HG03159 (cell line): ENCODE results near the gene PPY.
"Not testable (repeated sequence)": the region's sequence is repeated elsewhere in the genome, so short reads cannot be mapped to it uniquely, and the experiment has no call there.

Experiments
- ATAC-seq: cut with Tn5 transposase; IDR thresholded peaks from one replicate; pipeline ENCODE4 v1.9.1; 2021; ENCODE audit warnings: mild to moderate bottlenecking, moderate library complexity; ENCODE audit not compliant: unreplicated experiment

Gene PPY

DNA sequence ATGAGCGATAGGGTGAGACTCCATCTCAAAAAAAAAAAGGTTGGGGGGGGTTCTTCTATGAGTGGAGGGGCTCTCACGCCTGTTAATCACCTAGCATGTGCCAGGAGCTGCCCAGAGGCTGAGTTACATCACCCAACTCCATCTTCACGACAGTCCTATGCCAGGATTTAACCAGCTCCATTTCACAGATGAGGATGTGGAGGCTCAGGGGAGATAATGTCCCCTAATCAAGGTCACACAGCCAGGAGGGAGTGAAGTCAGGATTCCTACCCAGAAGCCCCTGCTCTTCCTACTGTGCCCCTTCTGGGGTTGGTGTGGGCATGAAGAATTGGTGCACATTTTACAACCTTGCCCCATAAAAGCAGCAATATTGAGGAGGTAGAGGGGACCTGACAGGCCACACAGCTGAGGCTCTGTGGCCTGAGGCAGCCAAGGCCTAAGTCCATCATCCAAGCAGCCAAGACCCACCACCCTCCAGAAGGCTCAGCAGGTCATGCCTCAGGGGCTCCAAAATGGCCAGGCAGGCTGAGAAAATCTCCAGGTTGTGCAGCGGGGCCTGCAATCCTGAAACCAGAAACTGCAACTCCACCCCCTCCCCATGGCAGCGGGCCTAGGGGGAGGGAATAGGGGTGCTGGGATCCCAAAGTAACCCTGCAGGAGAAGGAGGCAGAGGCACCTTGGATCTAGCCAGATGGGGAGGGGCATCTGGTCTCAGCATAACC lies 6.9 kb downstream of the PPY start:
- ATAC-seq, result no peak

DNA sequence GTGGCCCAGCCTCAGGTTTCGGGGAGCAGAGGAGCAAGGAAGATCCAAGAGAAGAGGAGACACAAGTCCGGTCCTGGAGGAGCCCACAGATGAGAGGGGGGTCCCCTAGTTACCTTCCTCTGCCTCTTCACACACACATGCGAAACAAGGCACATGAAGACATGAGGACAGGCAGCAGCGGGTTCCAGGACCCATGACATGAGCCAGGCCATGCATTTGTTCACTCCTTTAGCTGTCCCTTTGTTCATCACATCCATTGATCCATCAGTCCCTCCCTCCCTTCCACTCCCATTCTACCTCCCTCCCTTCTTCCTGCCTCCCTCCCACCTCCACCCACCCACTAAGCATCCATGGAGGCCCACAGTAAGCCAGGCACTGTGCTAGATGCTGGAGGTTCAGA lies 9.4 kb downstream of the PPY start:
- ATAC-seq, result no peak

DNA sequence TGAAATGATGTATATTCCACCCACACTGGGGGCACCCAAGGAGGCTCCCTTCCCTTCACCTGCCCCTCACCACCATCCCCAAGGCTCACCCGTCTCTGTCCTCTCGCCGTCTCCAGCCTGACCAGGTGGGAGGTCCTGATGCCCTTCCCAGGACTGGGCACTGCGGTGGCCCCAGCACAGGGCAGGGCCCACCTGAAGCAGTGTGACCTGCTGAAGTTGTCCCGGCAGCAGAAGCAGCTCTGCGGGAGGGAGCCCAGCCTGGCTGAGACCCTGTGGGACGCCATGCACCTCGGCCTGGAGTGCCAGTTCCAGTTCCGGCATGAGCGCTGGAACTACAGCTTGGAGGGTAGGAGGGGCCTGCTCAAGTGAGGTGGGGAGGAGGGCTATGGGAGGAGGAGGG lies 9.9 kb downstream of the PPY start:
- no peak for ATAC-seq

DNA sequence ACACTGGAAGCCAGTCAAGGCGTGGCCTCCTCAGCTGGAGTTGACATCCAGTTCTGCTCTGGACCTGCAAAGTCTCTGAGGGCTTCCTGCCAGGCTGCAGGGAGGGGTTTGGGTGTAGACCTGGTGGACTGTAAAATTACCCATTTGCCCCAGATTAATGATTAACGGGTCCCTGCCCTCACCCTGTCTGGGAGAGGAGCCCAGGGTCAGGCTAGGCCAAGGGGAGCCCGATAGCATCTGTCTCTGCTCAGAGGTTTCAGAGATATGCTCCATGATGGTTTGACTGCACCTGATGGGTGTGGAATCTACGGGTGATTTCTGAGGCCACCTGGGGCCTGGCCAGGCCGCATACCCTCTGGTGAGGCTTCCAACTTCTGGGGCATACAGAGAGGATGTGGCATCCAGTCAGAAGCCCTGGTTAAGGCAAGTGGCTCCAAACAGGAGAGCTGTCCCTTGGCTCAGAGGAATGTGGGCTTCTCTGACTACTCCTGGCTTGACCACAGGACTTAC lies 11.2 kb downstream of the PPY start:
- no peak for ATAC-seq

DNA sequence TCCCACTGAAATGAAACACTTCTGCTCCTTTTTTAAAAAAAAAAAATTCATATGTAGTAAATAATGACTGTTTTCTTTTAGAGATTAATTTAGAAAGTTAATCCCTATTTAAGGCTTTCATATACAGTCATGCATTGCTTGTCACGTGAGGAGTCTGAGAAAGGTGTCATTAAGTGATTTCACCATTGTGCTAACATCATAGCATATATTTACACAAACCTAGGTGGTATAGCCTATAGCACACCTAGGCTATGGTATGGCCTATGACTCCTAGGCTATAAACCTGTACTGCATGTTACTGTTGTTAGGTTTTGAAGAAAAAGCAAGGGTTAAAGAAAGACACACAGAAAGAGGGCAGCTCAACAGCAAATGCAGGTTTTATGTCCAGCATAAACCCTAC lies 13.7 kb downstream of the PPY start:
- ATAC-seq, result no peak

DNA sequence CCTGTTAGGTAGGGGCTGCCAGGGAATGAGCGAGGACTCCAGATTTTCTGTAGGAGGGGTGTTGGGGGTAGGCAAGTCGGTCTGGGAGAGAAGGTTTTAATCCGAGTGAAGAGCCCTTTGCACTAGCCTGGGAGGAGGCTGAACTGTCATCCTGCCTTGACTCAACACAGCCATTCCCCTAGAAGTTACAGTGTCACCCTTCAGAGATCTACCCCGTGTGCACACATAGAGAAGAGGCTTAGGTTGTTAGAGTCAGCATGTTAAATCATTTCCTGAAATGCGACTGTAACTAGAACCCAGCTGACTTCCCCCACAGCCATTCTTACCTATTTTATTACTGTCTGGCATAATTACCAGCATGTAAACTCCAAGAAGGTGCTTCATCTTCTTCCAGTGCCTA lies 14.3 kb downstream of the PPY start:
- not testable (repeated sequence) for ATAC-seq

DNA sequence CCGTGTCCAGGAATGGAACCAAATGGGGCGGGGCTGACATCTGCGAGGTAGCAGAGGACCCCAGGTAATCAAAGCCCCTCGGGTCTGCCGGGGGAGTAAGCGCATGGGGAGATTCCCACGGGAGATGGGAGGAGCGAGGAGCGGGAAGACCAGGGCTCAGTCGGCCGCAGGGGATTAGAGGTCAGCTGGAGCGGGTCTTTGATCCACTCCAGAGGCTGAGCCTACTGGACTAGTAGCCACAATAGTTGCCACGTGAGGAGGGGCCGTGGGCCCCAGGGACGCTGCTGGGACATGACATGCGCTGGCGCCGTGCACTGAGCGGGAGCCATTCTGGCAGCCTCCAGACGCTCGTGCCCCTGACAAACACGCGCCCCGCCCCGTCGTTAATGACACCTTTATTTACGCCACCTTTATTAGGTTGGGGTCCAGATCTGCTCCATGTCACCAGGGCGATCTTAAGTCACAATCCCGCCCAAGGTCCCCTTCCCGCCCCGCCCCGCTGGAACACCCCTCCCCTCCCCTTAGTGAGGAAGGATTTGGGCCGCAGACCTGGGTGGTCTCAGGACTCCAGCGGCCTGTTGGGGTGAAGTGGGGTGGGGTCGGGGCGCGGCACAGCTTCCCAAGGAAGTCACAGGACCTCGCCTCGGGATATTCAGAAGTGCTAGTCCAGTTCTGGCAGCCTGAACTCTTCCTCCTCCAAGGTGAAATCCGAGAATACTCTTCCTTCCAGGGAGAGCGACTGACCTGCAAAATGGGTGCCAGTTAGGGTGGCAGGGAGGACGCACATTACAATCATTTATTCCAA lies 15.0 kb downstream of the PPY start:
- no peak for ATAC-seq

DNA sequence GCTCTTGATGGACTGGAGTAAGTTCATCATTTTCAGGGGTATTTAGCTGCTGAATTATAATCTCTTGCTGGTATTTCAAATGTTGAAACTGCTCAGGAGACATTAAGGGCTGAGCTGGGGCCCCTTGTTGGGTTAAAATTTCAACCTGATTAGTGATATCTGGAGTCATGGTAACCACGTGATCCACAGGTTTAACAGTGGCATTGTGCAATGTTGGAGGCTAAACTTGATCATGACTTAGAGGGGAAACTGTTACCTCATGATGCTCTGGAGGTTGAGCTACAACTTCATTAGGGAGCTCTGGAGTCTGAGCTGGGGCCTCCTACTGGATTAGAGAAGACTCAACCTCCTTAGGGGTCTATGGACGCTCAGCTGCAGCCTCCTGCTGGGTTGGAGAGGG lies 17.7 kb downstream of the PPY start:
- ATAC-seq, result no peak

DNA sequence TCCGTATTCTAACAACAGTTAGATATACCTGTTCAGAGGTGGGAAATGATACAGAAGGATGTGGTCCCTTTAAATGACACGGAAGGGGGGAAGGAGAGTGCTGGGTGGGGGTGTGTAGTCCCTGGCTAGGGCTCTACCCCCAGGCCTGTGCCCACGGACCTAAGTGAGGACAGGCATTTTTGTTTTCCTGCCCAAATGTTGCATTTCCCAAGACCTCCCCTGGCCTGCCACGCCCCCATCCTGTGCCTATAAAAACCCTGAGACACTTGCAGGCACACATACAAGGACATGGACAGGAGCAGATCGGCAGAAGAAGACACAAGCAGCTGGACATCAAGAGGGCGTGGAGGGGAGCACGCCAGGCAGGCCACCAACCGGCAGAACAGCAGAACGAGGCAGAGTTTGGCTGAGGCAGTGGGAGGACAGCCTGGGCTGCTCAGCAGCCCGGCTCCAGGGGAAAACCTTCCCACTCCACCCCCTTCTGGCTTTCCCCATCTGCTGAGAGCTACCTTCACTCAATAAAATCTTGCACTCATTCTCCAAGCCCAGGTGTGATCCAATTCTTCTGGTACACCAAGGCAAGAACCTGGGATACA lies 21.7 kb downstream of the PPY start:
- ATAC-seq, result no peak

DNA sequence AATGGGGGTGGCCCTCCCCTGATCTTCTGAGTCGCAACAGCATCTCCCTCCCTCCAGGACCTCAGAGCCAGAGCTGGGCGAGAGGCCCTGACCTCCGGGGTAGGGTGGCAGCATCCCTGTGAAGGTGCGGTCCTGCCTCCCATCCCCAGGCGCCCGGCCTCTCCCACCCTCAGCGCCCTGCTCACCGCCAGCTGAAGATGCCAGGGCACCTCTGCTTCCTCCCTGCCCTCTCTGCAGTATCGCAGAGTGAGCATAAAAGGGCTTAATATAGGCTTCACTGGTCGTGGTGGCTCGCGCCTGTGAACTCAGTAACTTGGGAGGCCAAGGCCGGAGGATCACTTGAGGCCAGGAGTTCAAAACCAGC lies 24.3 kb downstream of the PPY start:
- ATAC-seq, result no peak

DNA sequence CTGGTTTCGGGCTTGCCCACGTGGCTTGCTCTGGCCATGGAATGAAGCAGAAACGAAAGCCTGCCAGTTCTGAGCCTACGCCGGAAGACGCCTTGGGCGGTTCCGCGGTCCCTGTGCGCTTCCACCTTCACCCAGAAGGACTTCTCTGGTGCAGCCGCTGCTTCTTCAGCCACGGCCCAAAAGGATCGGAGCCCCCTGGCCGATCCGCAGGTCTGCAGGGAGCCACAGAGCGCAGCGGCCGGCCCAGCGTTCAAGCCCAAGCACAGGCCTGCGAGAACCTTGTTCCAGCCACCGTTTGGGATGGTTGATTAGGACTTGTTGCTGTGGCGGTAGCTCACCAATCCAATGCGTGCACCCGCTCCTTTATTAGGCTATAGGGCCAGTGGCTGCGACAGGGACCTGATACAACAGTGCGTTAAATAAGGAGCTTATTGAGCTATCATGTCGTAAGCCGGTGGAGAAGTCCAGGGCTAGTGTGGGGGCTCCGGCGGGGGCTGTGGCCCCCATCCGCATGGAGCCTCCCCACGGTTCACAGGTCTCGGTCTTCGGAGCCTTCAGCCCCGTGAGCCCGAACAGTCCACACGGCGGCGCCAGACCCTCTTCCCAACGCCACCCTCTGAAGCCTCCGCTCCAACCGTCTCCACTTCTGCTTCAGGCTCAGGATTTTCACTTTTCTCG lies 24.8 kb downstream of the PPY start:
- no peak for ATAC-seq

DNA sequence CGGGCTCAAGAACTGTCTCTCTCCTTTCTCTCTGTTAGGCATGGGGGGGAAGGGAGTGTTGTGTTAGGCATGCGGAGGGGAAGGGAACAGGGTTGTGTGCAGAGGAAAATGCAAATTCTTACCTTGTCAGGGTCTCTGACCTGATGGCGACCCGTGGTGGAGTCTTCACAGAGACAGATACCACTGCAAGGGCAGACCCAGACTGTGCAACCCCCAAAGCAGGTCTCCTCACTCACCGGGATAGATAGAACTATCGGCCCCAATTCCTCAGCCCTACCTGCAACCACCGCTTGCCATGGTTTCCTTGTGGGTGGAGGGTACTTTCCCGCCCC lies 25.3 kb downstream of the PPY start:
- ATAC-seq, result no peak

DNA sequence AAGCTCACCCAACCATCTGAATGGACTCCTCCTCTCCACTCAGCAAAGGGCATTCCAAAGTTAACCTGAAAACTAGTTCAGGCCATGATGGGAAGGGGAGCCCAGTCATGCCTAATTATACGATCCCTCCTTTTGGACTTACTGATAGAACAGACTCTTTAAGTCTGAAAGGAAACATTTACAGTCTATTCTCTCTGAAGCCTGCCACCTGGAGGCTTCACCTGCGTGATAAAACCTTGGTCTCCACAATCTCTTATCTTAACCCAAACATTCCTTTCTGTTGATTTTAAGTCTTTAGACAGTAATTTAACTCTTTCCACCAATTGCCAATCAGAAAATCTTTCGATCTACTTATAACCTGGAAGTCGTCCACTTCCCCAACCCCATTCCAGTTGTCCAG lies 25.9 kb downstream of the PPY start:
- ATAC-seq, result no peak

DNA sequence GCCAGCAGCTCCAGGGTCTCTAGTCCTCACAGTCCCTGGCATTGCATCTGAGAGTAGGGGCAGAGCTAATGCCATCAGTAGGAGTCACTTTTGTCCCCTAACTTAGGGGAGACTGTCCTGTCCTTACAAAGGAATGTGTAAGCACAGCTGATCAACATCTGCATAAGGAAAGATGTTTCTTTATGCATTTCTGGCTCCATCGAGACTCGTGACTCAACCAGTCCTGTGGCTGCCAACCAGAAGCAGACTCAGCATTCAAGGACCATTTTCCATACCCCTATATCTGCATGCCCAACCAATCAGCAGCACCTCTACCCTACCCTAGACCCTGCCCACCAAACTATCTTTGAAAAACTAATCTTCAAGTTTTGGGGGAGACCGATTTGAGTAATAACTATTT lies 26.7 kb downstream of the PPY start:
- no peak for ATAC-seq

DNA sequence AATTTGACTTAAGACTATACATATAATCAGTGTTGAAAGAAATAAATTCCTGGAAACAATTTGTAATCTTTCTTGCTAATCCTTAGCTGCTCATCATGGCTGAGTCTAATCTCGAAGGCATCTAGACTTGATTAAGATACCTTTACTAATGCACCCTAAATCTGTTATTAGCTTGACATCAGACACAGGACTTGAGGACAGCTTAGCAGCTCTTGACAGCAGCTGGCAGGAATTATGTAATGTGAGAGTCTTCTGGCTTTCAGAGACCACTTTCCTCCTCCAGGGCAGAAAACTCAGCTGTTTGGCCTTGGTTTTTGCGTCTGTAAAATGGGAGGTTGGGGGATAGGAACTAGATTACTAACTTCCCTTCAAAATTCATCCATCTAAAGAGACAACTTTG lies 27.8 kb downstream of the PPY start:
- ATAC-seq, result no peak

DNA sequence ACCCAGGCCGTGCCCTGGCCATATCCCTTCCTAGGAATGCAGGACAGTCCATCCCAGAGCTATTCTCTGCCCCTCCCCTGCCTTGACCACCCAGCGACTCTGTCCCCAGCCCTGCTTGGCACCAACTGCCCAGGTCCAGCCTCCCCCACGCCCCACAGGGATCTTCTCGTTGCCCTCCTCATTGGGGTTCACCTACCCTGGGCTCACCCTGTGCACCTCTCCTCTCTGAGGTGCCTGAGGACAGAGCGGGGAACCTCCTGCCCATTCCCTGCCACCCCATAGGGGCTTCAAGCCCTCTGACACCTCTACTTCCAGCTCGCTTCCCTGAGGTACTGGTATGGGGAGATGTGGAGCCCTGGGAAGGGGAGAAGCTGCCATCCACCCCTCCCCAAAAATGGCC lies 28.7 kb downstream of the PPY start:
- ATAC-seq, result no peak

DNA sequence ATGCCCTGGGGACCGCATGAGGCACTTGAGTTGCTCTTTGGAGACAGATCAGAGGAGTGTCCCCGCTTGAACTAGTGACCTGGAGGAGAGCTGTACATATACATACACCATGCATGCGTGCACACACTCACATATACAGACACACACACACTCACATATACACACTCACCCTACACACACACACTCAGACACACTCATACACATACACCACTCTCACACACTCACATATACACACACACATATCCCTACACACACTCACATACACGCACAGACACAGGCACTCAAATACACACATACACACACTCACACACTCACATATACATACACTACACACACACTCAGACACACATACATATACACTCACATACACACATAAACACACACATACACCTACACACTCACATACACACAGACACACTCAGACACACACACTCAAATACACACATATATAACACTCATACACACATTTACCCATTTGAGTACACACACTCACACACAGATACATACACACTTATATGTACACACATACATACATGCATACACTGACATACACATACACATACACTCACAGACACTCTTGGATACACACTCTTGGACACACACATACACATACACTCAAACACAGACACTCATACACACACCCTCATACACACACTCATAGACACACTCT lies 29.5 kb downstream of the PPY start:
- no peak for ATAC-seq

DNA sequence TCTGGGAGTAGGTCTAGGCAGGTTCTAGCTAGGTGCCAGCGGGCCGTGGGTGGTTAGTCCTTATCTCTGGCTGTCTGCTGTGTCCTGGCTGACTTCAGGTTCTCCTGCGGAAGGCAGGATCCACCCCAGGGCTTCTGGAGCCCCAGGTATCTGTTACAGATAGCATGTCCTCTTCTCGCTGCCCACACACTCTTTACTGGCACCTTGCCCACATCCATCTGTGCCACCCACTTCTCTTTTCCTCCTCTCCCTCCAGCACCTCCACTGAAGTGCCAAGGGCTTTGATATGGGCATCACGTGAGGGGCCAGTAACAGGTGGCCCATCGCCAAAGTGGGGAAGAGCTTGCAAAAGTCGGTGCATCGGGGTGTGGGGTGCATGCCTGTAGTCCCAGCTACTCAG lies 30.4 kb downstream of the PPY start:
- no peak for ATAC-seq

DNA sequence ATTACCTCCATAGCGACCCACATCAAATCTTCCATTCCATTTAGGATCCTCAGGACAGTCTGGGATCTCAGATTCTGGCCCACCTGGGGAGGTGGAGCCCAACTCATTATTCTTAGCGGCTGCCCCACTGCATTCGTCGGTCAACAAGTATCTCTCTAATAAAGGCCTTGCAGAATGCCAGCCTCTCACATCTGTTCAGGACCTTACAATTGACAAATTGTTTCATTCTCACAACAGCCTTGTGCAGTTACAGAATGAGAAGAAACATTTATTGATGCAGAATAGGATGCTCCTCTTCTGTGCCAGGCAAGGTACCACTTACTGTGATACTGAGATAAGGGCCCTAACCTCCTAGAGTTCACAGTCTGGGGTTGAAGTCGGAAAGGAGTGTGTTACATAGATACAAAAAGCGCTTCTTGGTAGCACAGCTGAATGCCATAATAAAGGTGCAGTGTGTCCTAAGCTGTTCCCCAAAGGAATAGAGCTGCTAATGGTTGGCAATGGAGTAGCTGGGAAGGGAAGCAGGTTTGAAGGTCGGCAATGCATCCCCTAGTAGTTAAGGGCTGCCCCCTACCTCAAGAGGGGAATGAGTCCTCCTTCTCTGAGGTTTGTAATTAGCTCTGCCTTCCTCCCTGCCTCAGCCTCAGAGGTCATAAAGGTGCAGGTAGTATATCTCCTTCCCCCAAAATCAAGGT lies 32.6 kb downstream of the PPY start:
- no peak for ATAC-seq

DNA sequence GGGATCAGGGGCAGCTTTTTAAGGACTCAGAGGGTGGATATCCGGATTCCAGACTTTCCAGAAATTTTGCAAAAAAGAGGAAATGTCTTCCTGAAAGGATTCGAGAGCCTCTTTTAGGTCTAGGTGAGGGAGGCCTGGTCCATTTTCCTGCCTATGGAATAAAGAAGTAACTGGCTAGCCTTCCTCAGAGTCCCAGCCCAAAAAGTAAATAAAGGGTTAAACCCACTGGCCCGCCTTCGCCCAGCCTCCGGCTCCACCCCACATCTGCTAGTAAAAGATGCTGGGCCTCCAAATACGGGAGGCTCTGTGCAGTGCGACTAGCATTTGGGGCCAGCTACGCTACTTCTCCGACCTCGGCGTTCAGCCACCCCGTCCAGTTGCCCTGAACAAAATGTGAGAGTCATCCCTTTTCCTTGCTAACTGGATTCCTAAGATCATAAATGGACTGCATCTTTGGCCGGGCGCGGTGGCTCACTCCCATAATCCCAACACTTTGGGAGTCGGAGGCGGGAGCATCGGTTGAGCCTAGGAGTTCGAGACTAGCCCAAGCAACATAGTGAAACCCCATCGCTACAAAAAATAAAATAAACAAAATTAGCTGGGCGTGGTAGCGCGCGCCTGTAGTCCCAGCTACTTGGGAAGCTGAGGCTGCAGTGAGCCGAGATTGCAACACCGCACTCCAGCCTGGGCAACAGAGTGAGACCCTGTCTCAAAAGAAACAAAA lies 34.1 kb downstream of the PPY start:
- no peak for ATAC-seq
